ENCODE data around the gene FGFR3.

- TF ChIP-seq CTCF (IDR thresholded peaks at IDR 0.05; ENCODE audit: low read length), result no peak
- TF ChIP-seq EZH2 (optimal IDR thresholded peaks at IDR 0.05; ENCODE audit: low read depth, low read length), result no peak
- TF ChIP-seq EZH2phosphoT487 (IDR thresholded peaks at IDR 0.05; ENCODE audit: low read length), result no peak
Observed at GRCh38 chr4:1762264-1763010, 30.7 kb upstream of the FGFR3 start.
